ENCODE results near the gene TNS4.

TNS4 gene

GRCh38 chr17:40481106-40481505, 20.3 kb downstream of the TNS4 start:
- TF ChIP-seq CTCF (conservative IDR thresholded peaks at IDR 0.05) (no peak), ZFX (IDR thresholded peaks at IDR 0.05) (no peak)
- H3K27ac ChIP-seq, result no peak overlapping the region

- no peak for TF ChIP-seq CTCF (conservative IDR thresholded peaks at IDR 0.05)
- H3K27ac ChIP-seq, result no peak overlapping the region
Measured at GRCh38 chr17:40480501-40481003, 20.9 kb downstream of the TNS4 start.

- no peak overlapping the region for H3K27ac ChIP-seq
- TF ChIP-seq ZFX (IDR thresholded peaks at IDR 0.05), result no peak
- TF ChIP-seq CTCF (conservative IDR thresholded peaks at IDR 0.05), result no peak
Measured at GRCh38 chr17:40479754-40480480, 21.5 kb downstream of the TNS4 start.

GRCh38 chr17:40478486-40478885, 22.9 kb downstream of the TNS4 start:
- no peak overlapping the region for H3K27ac ChIP-seq
- TF ChIP-seq ZFX (IDR thresholded peaks at IDR 0.05) (no peak), CTCF (conservative IDR thresholded peaks at IDR 0.05) (no peak)

GRCh38 chr17:40477796-40478195, 23.6 kb downstream of the TNS4 start:
- no peak for TF ChIP-seq ZFX (IDR thresholded peaks at IDR 0.05)
- no peak for TF ChIP-seq CTCF (conservative IDR thresholded peaks at IDR 0.05)
- no peak overlapping the region for H3K27ac ChIP-seq

- H3K27ac ChIP-seq, result no peak overlapping the region
- no peak for TF ChIP-seq CTCF (conservative IDR thresholded peaks at IDR 0.05)
- TF ChIP-seq ZFX (IDR thresholded peaks at IDR 0.05), result no peak
Measured at GRCh38 chr17:40475234-40475908, 26.1 kb downstream of the TNS4 start.

- H3K27ac ChIP-seq, result no peak overlapping the region
Measured at GRCh38 chr17:40474419-40475002, 26.9 kb downstream of the TNS4 start.

More at GRCh38 chr17:40474419-40475002, 26.9 kb downstream of the TNS4 start:
- TF ChIP-seq CTCF (conservative IDR thresholded peaks at IDR 0.05) (no peak), ZFX (IDR thresholded peaks at IDR 0.05) (no peak)
